ENCODE measurements around the gene S100A3.
"Not testable (repeated sequence)": the region's sequence is repeated elsewhere in the genome, so short reads cannot be mapped to it uniquely, and the experiment has no call there.

The S100A3 gene

DNA sequence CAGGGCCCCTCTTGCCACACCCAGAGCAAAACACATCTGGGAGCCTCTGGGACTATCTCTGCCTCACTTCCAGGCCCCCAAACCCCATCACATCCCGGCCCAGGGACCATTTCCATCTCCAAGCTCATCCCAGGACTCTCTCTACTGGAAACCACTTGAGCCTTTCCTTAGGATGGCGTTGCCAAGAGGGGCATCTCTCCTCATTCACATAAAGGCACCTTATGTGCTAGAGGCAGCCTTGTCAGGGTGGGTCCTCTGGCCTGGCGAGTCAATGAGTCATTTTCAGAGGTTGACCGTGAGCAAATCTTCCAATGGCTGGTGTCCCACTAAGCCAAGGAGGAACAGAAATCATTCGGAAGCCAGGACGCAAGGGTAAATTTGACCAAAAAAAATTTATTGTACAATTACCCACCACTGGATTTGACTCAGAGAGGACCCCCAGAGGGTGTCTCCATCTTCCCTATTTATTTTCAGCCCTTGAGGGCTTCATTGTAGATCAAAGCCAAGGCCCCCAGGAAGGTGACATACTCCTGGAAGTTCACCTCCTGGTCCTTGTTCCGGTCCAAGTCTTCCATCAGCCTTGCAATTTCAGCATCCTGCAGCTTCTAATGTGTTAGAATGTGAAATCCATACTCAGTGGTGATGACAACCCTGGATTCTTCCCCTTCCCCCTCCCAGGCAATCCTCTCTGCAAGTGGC lies 14.7 kb downstream of the S100A3 start:
- DNase-seq = peak; percentile 22

DNA sequence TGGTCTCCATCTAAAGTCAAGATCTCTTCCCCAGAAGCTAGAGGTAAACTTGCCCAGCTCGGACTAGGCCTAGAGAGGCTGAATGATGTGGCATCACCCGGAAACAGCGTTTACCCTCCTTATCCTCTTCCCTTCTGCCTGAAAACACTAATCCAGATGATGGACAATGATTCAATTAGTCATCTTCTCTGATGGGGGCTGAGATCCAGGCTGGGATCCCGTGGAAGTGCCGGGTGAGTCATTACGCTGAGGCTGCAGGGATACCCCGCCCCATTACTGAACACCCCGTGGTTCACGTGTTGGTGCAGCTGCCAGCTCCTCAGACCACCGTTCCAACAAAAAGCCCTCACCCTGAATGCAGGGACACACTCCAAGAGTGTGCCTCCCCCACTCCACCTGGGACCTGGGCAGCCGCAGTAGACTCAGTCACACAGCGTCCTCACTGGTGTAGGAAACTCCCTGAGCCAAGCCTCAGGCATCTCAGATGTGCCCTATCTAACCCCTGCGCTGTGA lies 15.3 kb downstream of the S100A3 start:
- peak; percentile 91 for DNase-seq

DNA sequence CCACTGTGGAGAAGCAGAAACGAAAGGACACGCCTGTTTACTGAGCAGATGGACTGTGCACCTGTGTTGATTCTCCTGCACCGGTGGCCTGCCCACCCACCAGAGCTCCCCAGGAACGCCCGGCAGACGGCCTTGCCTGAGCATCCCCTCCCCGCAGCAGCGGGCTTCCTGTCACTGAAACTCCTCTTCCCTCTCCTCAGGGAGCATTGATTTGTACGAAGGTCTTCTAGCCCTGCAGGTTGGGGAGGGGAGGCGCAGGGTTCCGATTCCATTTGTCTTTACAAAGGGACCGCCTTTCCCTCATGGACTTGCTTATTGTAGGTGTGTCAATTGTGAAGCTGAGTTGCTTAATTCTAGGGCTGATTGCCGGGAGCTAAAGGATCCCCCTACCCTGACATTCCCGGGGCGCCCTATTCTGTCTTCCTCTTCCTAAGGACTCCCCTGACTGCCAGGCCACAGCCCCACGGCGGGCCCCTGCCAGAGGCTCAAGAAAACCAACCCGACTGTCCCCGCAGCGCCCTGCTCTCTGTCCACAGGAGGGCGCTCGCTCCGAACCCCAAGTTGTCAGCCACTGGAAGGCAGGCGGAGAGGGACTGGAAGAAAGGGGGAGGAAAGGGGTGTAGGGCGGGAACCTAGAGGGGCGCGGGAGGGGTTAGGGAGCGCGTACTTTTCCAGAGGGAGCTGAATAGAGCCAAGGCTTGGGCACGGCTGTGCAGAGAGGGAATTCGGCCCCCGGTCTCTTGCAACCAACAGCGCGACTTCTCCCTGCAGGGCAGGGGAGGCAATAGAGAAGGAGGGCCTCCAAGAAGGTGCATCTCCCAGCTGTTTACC lies 16.1 kb downstream of the S100A3 start:
- DNase-seq = peak; percentile 74

DNA sequence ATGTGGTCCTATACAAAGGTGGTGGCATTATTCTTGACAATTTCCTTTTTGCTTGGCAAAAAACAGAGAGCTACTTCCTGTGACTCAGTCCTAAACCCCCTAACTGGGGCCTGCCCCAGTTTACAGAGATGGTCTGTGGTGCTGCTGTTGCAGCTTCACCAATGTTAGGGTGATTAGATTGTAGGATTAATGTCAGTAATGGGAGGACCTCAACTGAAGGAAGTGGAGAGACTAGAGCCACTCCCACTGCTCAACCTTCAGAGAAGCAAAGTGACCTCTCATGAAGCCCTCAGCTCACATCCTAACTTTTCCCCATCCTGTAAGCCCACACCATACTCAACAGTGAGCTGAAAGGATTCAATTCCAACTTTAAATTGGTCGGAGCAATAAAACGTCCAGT lies 16.9 kb downstream of the S100A3 start:
- no peak for DNase-seq

DNA sequence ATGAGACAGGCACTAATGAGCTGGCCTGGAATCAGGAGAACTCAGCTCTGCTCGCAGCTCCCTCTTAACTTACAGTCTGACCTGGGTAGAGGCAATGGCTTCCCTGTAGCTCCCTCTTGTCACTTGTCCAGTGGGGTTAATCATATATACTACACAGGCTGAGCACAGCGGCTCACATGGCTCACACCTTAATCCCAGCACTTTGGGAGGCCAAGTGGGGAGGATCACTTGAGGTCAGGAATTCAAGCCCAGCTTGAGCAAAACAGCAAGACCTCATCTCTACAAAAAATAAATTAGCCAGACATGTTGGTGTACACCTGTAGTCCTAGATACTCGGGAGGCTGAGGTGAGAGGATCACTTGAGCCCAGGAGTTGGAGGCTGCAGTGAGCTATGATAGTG lies 17.4 kb downstream of the S100A3 start:
- DNase-seq = no peak

DNA sequence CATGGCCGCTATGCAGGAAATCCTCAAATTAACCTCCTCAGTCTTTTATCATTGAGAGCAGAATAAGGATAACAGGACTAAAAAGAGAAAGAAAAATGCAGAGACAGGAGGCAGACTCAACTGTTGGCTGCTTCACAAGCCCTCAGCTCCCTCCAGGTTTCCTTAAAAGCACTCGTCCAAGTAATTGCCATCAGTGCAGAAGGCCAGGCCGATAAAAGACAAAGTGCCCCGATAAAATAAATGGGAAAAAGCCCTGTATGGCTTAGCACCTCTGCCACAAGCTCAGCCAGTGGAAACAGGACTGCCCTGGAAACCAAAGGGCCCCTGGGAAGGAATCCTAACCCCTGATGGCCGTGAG lies 21.4 kb downstream of the S100A3 start:
- DNase-seq = no peak

DNA sequence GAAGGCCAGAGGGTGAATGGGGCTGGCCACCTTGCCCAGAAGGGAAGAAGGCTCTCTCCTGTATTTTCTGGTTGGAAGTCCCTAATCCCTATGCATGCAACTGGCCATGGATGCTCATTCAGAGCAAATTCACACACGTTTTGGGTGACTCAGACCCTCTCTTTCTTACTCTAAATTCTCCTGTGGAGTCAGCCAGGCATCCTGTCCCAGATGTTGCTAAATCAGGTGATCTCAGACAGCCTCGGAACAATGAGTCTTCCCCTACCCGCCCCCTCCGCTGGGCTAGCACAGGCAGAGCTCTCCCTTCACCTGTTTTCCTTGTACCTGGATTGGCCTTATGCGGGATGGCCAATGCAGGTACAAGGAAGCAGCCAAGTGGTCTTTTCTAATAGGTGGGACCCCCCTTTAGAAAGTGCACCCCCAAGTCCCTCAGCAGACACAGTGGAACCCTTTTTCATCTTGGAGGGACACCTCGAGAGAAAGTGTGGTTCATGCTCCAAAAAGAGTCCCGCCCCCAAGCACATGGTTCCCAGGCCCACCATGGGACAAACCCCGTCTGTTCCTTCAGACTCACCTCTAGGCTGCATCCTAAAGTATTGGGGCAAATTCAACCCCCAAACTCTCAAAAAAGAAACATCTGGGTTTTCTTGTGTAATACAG lies 21.9 kb downstream of the S100A3 start:
- DNase-seq = no peak

DNA sequence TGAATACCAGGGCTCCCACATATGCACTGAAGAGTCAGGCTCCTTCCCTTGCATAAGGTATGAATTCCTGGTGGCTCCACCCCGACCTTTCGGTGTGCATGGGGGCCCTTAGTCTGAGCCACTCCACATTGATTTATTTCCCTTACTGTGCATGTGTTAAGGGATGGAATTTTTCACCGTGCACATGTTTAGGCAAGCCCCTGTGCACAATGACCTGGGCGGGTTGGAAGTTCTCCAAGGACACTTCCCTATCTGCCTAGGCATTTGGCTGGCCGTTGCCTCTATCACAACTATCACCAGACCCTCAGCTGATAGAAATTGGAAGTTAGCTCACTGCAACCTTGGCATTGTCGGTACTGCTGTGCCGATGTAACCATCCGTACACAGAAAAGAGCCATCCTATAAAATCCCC lies 22.9 kb downstream of the S100A3 start:
- no peak for DNase-seq

DNA sequence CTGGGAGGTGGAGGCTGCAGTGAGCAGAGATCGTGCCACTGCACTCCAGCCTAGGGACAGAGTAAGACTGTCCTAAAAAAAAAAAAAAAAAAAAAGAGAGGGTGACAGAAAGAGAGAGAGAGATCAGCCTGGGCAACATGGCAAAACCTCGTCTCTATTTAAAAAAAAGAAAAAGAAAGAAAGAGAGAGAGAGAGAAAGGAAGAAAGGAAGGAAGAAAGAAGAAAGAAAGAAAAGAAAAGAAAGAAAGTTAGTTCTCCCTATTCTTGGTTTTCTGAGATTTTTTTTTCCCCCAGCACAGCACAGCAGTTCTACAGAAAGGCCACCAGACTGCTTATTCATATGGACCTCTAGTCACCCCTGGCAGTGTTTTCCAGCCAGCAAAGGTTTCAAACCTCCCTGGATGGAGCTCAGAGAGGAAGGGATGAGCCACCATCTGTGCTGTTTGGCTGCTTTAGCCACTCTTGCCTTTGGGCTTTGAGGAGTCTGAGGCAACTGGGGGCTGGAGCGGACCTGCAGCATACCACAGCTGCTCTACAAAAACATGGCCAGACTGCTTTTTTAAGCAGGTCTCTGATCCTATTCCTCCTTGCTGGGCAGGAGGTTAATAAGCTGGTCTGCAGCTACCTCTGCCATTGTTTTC lies 23.9 kb downstream of the S100A3 start:
- DNase-seq = no peak

DNA sequence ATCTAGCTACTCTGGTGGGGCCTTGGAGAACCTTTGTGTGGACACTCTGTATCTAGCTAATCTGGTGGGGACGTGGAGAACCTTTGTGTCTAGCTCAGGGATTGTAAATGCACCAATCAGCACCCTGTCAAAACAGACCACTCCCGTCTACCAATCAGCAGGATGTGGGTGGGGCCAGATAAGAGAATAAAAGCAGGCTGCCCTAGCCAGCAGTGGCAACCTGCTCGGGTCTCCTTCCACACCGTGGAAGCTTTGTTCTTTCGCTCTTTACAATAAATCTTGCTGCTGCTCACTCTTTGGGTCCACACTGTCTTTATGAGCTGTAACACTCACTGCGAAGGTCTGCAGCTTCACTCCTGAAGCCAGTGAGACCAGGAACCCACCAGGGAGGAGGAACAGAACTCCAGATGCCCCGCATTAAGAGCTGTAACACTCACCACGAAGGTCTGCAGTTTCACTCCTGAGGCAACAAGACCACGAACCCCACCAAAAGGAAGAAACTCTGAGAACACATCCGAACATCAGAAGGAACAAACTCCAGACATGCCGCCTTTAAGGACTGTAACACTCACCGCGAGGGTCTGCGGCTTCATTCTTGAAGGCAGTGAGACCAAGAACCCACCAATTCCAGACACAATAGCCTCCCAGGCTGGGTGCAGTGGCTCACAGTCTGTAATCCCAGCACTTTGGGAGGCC lies 26.6 kb downstream of the S100A3 start:
- DNase-seq = not testable (repeated sequence)

DNA sequence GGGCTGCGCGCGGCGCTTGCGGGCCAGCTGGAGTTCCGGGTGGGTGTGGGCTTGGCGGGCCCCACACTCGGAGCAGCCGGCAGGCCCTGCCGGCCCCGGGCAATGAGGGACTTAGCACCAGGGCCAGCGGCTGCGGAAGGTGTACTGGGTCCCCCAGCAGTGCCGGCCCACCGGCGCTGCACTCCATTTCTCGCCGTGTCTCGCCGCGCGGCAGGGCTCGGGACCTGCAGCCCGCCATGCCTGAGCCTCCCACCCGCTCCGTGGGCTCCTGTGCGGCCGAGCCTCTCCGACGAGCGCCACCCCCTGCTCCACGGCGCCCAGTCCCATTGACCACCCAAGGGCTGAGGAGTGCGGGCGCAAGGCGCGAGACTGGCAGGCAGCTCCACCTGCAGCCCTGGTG lies 27.2 kb downstream of the S100A3 start:
- DNase-seq = not testable (repeated sequence)

DNA sequence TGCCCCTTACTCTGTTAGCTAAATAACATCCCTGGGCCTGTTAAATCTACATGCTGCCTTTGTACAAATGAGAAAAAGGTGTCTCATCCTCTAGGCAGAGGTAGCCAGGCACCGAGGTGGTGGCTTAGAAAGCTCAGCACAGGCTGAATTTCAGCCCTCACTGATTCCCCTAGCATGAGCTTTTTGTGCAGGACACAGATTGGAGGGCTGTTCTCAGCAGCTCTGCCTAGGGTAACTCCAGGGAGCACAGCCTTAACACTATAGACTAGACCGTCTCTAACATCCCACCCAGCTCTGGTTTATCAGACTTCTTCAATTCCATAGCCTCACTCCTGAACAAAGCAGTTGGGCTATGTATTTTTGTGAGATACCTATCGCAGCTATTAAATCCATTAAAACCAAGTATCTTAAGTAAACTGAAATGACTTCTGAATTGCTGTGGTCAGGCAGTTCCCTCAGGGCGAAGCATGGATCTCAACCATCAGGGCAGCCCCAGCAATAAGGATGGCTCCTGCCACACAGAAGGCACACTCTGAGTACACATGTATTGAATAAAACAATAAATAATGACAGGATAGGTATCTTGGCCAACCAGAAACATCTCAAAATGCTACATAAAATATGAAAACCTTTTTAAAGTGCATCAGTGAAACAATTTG lies 28.1 kb downstream of the S100A3 start:
- no peak for DNase-seq

DNA sequence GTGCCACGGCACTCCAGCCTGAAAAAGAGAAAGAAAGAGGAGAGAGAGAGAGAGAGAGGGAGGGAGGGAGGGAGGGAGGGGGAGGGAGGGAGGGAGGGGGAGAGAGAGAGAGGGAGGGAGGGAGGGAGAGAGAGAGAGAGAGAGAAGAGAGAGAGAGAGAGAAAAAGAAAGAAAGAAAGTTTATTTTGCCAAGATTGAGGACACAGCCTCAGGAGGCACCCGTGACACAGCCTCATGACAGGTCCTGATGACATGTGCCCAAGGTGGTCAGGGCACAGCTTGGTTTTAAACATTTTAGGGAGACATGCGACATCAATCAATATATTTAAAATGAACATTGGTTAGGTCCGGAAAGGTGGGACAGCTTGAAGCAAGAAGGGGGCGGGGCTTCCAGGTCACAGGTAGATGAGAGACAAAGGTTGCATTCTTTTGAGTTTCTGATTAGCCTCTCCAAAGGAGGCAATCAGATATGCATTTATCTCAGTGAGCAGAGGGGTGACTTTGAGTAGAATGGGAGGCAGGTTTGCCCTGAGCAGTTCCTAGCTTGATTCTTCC lies 28.8 kb downstream of the S100A3 start:
- not testable (repeated sequence) for DNase-seq

DNA sequence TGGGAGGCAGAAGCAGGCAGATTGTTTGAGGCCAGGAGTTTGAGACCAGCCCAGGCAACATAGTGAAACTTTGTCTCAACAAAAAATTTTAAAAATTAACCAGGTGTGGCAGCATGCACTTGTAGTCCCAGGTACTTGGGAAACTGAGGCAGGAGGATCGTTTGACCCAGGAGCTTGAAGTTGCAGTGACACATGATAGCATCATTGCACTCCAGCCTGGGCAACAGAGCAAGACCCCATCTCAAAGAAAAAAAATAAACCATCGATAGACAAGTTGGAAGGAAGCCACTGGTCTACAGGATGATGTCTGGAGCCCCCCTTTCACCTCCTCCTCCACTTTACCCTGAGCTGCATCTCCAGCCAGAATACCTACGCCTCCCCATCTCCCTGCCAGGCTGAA lies 29.8 kb downstream of the S100A3 start:
- DNase-seq = no peak

DNA sequence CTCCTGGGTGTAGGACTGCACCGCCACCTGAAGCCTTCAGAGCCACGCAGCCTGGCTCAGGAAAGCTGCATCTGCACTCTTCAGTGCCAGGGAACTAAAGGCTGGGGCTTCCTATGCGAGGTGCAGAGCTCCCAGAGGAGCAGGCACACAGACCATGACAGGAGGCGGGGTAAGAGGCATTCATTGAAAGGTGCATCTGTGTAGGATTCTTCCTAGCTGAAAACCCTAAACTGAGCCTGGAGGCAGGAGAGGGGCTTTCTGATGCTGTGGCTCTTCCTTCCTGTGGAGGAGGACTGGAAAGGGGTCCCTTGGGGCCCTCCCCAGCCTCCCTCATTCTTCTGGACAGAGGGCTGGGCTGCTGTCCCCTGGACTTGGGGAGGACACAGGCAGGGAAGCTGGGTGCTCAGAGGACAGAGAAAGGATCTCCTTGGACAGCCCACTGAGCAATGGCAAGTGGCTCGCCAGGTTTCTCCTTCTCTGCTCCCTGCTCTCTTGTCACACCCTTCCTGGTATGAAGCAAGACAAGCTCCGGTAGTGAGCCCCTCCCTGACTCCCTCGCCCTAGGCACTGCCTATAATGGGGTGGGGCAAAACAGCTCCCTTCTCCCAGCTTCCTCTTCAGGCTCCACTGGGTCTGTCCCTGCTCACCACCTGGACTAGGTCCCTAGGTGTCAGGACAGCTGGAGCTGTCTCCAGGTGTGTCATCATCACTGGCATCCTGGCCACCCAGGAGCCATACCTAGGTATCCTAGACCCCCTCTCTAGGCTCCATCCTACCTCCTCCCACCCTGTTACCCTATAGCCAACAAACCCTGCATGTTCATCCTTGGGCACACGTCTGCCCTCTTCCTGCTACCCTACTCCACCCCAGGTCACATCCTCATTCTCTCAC lies 33.3 kb downstream of the S100A3 start:
- DNase-seq = peak; percentile 50

DNA sequence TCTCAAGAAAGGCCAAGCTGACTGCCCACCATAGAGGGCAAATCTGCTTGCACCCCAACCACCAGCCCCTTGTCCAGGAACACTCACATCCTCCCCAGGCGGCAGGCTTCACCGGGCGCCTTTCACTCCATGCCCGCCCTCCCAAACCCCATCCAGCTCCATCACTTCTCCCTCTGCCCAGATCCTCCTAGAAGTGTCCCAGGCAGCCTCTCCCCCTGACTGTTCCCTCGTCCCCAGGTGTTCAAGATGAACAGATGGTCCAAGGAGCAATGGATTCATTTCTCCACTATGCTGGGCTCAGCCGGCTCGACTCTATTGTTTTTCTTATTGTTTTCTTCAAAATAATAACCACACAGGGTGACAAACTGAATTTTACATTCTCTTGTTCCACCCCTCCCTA lies 35.4 kb downstream of the S100A3 start:
- no peak for DNase-seq

DNA sequence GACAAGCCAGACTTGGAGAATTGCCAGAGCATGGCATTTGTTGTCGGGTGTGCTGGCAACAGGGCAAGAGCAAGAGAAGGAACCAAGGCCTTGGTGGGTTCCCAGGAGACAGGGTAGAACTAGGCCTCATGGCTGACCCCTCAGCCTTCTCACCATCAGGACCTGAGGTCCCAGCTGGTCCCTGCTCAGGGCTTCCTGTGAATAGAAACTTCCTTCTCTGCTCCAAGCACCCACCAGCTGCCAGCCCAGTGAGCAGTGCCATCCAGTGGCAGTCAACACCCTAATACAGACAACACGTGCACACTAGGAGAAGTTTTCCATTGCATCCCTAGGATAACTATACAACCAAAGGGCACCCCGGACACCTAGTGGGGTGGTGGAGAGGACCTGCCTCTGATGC lies 36.0 kb downstream of the S100A3 start:
- DNase-seq = no peak

DNA sequence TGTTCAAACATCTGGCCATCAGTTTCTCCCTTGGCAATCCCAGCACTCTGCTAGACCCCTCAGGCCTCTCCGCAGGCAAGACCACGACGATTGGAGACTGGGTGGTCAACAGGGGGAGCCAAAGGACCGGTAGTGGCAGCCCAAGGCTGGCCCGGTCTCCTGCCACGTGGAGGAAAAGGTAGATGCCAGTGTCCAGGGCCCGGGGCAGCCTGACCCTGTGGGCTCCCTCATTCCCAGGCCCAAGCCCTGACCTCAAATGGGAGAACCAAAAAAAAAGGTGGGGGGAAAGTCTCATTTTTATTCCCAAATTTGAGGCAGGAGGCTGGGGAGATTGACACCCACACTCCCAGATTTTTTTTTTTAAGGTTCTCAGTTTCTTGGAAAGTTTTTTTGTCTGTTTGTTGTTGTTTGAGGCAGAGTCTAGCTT lies 38.1 kb downstream of the S100A3 start:
- peak; percentile 59 for DNase-seq

DNA sequence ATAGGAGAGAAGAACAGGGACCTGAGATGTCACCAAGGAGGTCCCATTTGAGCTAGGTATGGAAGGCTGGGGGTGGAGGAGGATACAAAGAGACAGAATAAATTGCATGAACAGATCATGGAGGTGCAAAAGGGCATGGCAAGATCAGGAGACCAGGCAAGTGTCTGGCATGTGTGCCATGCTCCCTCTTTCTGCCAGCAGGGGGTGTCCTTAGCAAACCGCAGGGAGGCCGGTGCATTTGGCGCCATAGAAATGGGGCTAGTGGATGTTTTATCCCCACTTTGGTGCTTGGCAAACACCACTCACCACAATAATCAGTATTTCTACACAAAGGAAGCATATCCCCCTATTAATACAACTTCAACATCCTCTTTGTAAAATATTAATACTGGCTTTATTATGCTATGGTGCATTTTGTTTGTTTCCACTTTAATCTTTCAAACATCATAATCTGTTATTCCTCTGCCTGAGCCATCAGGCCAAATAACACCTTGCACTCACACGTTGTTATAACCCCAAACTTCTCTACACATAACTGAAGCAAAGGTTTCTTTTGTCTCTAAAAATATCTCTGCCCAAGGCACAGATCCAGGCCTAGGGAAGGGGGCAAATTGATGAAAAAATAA lies 39.2 kb downstream of the S100A3 start:
- no peak for DNase-seq

DNA sequence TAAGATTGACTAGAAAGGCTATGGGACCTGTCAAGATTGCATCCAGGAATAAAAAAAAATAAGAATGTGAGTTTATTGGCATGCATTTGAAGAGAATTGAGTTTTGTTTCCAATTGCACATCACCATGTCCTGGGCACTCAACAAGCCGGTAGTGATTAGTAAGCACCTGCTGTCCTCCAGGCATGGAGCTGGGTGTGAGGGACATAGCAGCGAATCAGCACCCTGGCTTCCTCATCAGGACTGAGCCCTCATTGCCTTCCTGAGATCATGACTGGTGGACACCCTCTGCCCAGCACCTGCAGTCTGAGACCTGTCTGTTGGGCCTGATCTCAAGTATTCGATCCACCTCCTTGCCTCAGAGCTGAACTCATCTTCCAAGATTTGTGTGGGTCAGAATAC lies 40.0 kb downstream of the S100A3 start:
- DNase-seq = no peak
